Skeletal muscle tissue (tissue), 4 donors: ENCODE data around the gene CDC14B. TPM values are rescaled to one million over a fixed set of nuclear protein-coding genes. Genes with fewer than 3 reads are reported as not detected.
A peak's percentile ranks its signal among the peaks of the same experiment; 100 is the strongest.

Experiments
- H3K27ac ChIP-seq: one replicate; pipeline ENCODE4 v1.7.0; 2013; ENCODE audit warnings: mild to moderate bottlenecking, low read depth, low read length, inconsistent platforms
- H3K27me3 ChIP-seq, 3 donors: one replicate each; pipeline ENCODE4 v1.7.0; 2013; ENCODE audit warnings: low read length in 3 of 3; ENCODE audit not compliant: control insufficient read depth in 3 of 3, insufficient read depth in 3 of 3
- H3K36me3 ChIP-seq, 3 donors: one replicate each; pipeline ENCODE4 v1.7.0; 2013; ENCODE audit warnings: low read length in 3 of 3; ENCODE audit not compliant: control insufficient read depth in 3 of 3, insufficient read depth in 3 of 3
- H3K4me1 ChIP-seq, 3 donors: one replicate each; pipeline ENCODE4 v1.7.0; 2013; ENCODE audit warnings: low read length in 3 of 3, mild to moderate bottlenecking in 3 of 3; ENCODE audit not compliant: control insufficient read depth in 3 of 3, insufficient read depth in 3 of 3
- H3K4me3 ChIP-seq, 3 donors: one replicate each; pipeline ENCODE4 v1.7.0; 2013; ENCODE audit warnings: low read length in 3 of 3
- H3K9ac ChIP-seq, 3 donors: one replicate each; pipeline ENCODE4 v1.7.0; 2013; ENCODE audit warnings: low read length in 3 of 3, mild to moderate bottlenecking in 3 of 3, moderate library complexity in 2 of 3, low read depth in 1 of 3
- H3K9me3 ChIP-seq, 3 donors: one replicate each; pipeline ENCODE4 v1.7.0; 2013; ENCODE audit warnings: low read length in 3 of 3; ENCODE audit not compliant: control insufficient read depth in 3 of 3
- total RNA-seq: library from RNA; depleted of rRNA; stranded (reverse); fragments of >200 nt; gene quantifications from one replicate; pipeline ENCODE4 v1.2.3, GENCODE V29; 2014
- donor health status: Osteomylitis.

Gene CDC14B
- total RNA-seq, 1 donor from 2014 or later = 45.9 TPM

- Histone ChIP-seq H3K4me3 (no peak overlapping the region), H3K9ac (no peak overlapping the region), H3K27ac (no peak overlapping the region), H3K27me3 (no peaks in the 10 kb centered on the region), H3K36me3 (peaks cover 27 to 47% (median 38%) of the 10 kb centered on the region in 3 donors), H3K4me1 (peaks cover 10 to 15% (median 13%) of the 10 kb centered on the region in 3 donors), H3K9me3 (no peaks in the 10 kb centered on the region)
Observed at GRCh38 chr9:96489482-96489979, 130.1 kb downstream of the CDC14B start.

DNA sequence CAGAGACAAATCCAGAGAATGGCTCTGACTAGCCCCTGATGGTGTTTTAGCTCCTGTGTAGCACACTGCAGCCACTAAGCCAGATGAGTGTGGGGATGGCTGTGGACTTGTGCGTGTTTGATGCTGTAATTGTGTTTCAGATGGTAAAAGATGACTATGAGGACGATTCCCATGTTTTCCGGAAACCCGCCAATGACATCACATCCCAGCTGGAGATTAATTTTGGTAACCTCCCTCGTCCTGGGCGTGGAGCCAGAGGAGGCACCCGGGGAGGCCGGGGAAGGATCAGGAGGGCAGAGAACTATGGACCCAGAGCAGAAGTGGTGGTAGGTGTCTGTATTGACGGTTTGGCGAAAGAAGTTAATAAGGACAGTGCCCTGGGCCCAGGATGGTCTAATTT lies 131.7 kb downstream of the CDC14B start:
- Histone ChIP-seq H3K27me3 (no peaks in the 10 kb centered on the region), H3K4me3 (no peak overlapping the region), H3K9ac (no peak overlapping the region), H3K36me3 (peaks cover 25 to 49% (median 39%) of the 10 kb centered on the region in 3 donors), H3K4me1 (peaks cover 10 to 13% (median 11%) of the 10 kb centered on the region in 3 donors), H3K27ac (peak overlapping the region; percentile 1), H3K9me3 (no peaks in the 10 kb centered on the region)

DNA sequence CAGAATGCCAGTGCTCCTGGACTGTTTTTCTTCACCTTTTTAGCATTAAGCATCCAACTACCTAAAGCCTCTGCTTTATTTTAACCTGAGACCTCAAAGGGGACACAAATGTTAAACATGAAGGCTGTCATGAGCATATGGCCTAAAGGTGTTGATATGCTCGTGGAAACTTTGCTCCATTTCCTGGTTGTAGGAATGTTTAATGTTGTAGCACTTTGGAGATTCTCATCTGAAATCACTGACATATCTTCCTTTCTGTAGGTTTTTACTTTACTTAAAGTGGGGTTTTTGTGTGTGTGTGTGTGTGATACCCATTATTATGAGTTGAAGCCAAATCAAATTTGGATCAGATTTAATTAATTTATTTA lies 132.6 kb downstream of the CDC14B start:
- Histone ChIP-seq H3K27ac (peak overlapping the region; percentile 68), H3K4me3 (peak overlapping the region in 1 of 3 donors; percentile 36), H3K9me3 (no peaks in the 10 kb centered on the region), H3K9ac (peak overlapping the region in 1 of 3 donors; percentile 57), H3K27me3 (no peaks in the 10 kb centered on the region), H3K4me1 (peaks cover 10 to 13% (median 11%) of the 10 kb centered on the region in 3 donors), H3K36me3 (peaks cover 24 to 45% (median 37%) of the 10 kb centered on the region in 3 donors)

GRCh38 chr9:96486386-96487028 lies 133.1 kb downstream of the CDC14B start:
- H3K9me3 ChIP-seq = no peaks in the 10 kb centered on the region
- H3K36me3 ChIP-seq = peaks cover 19 to 40% (median 33%) of the 10 kb centered on the region in 3 donors
- peak overlapping the region in 2 of 3 donors; percentile 30 to 36 for H3K4me3 ChIP-seq
- H3K4me1 ChIP-seq = peaks cover 10 to 13% (median 11%) of the 10 kb centered on the region in 3 donors
- H3K27me3 ChIP-seq = no peaks in the 10 kb centered on the region
- peak overlapping the region; percentile 68 for H3K27ac ChIP-seq
- peak overlapping the region in 1 of 3 donors; percentile 57 for H3K9ac ChIP-seq

GRCh38 chr9:96485280-96485679 lies 134.4 kb downstream of the CDC14B start:
- H3K9ac ChIP-seq = no peak overlapping the region
- H3K27me3 ChIP-seq = no peaks in the 10 kb centered on the region
- H3K4me3 ChIP-seq = no peak overlapping the region
- H3K27ac ChIP-seq = no peak overlapping the region
- no peaks in the 10 kb centered on the region for H3K9me3 ChIP-seq
- H3K36me3 ChIP-seq = peaks cover 17 to 30% (median 24%) of the 10 kb centered on the region in 3 donors
- peaks cover 10 to 13% (median 11%) of the 10 kb centered on the region in 3 donors for H3K4me1 ChIP-seq

DNA sequence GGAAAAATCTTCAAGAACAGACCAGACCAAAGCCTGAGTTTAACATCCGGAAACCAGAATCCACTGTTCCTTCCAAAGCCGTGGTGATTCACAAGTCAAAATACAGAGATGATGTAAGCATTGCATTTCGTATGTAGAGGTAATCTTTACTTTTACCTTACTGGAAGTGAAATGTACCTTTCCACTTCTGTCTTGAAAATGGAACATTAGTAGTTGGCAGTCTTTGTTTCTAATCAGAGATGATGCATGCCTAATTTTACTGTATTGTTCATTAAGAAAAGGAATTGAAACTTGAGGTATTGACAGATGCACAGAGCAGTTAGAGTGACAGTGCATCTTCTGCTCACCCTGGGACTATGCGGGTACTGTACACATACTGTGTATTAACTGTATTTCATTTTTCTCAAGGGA lies 135.1 kb downstream of the CDC14B start:
- Histone ChIP-seq H3K27ac (no peak overlapping the region), H3K9ac (no peak overlapping the region), H3K4me1 (peaks cover 10 to 13% (median 11%) of the 10 kb centered on the region in 3 donors), H3K27me3 (no peaks in the 10 kb centered on the region), H3K4me3 (no peak overlapping the region), H3K36me3 (peaks cover 11 to 22% (median 20%) of the 10 kb centered on the region in 3 donors), H3K9me3 (no peaks in the 10 kb centered on the region)

GRCh38 chr9:96483733-96484390 lies 135.8 kb downstream of the CDC14B start:
- Histone ChIP-seq H3K4me1 (peaks cover 10 to 13% (median 11%) of the 10 kb centered on the region in 3 donors), H3K9ac (no peak overlapping the region), H3K36me3 (peaks cover 7 to 16% (median 15%) of the 10 kb centered on the region in 3 donors), H3K4me3 (no peak overlapping the region), H3K27ac (no peak overlapping the region), H3K27me3 (no peaks in the 10 kb centered on the region), H3K9me3 (no peaks in the 10 kb centered on the region)

GRCh38 chr9:96483197-96483596 lies 136.4 kb downstream of the CDC14B start:
- Histone ChIP-seq H3K27ac (no peak overlapping the region), H3K4me1 (peaks cover 10 to 13% (median 11%) of the 10 kb centered on the region in 3 donors)

DNA sequence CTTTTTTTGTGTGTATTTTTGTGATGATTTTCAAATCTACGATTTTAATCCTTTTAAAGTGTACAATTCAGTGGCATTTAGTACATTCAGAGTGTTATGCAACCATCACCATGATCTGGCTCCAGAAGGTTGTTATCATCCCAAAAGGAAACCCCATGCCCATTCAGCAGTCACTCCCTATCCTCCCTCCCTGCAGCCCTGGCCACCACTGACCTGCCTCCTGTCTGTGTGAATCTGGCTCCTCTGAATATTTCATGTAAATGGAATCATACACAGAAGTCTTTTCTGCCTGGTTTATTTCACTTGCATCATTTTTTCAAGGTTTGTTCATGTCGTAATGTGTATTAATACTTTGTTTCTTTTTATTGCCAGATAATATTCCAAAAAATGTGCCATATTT lies 137.2 kb downstream of the CDC14B start:
- Histone ChIP-seq H3K4me1 (peaks cover 10 to 13% (median 11%) of the 10 kb centered on the region in 3 donors), H3K36me3 (peaks cover 3 to 10% (median 8%) of the 10 kb centered on the region in 3 donors), H3K27me3 (no peaks in the 10 kb centered on the region), H3K27ac (no peak overlapping the region), H3K9me3 (no peaks in the 10 kb centered on the region), H3K4me3 (no peak overlapping the region), H3K9ac (no peak overlapping the region)

More at GRCh38 chr9:96483197-96483596, 136.4 kb downstream of the CDC14B start:
- H3K27me3 ChIP-seq = no peaks in the 10 kb centered on the region
- peaks cover 3 to 10% (median 9%) of the 10 kb centered on the region in 3 donors for H3K36me3 ChIP-seq
- H3K4me3 ChIP-seq = no peak overlapping the region
- H3K9ac ChIP-seq = no peak overlapping the region
- no peaks in the 10 kb centered on the region for H3K9me3 ChIP-seq

DNA sequence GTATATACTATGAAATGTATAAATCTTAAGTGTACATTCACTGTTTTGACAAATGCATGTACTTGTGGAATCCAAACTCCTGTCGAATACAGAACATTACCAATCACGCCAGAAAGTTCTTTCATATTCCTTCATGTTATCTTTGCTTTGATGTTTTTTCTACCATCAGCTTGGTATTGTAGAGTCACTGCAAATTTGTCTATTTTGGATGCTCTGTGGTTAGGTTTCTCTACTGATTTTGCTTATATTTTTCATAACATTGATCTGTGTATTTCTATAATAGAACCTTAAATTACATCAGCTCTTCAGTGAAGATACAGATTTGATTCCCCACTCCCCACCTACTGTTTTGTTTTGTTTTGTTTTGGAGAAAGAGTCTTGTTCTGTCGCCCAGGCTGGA lies 138.9 kb downstream of the CDC14B start:
- no peaks in the 10 kb centered on the region for H3K4me1 ChIP-seq
- no peak overlapping the region for H3K27ac ChIP-seq
- no peaks in the 10 kb centered on the region for H3K9me3 ChIP-seq
- no peak overlapping the region for H3K4me3 ChIP-seq
- H3K27me3 ChIP-seq = no peaks in the 10 kb centered on the region
- H3K9ac ChIP-seq = no peak overlapping the region
- peaks cover 3 to 10% (median 8%) of the 10 kb centered on the region in 3 donors for H3K36me3 ChIP-seq
